Type B pancreatic cell (in vitro differentiated cells): ENCODE measurements around the gene PMM2. TPM values are rescaled to one million over a fixed set of nuclear protein-coding genes. Genes with fewer than 3 reads are reported as not detected.
"Not testable (repeated sequence)": the region's sequence is repeated elsewhere in the genome, so short reads cannot be mapped to it uniquely, and the experiment has no call there.

Source experiments
- DNase-seq: peaks from one replicate; pipeline ENCODE4 v3.0.0; 2021; ENCODE audit warnings: mixed read lengths; ENCODE audit not compliant: unreplicated experiment; ENCODE audit errors: extremely low spot score
- H3K27ac Mint-ChIP-seq: 2 replicates; pipeline ENCODE4 v1.8.0; 2021; ENCODE audit warnings: mild to moderate bottlenecking, mixed read lengths
- H3K27me3 Mint-ChIP-seq: 2 replicates; pipeline ENCODE4 v1.8.0; 2021; ENCODE audit warnings: mixed read lengths
- H3K36me3 Mint-ChIP-seq: 2 replicates; pipeline ENCODE4 v1.8.0; 2021; ENCODE audit warnings: mixed read lengths
- H3K4me1 Mint-ChIP-seq: one replicate; pipeline ENCODE4 v1.8.0; 2021; ENCODE audit warnings: mixed read lengths; ENCODE audit not compliant: unreplicated experiment
- H3K4me3 Mint-ChIP-seq: 2 replicates; pipeline ENCODE4 v1.8.0; 2021; ENCODE audit warnings: mild to moderate bottlenecking, mixed read lengths
- H3K9me3 Mint-ChIP-seq: 2 replicates; pipeline ENCODE4 v1.8.0; 2021; ENCODE audit warnings: mixed read lengths
- CTCF ChIP-seq: fragments of 200-600 bp; sonication (generic); conservative IDR thresholded peaks from 2 replicates; pipeline ENCODE4 v1.5.0; 2021; ENCODE audit warnings: antibody characterized with exemption, mild to moderate bottlenecking
- total RNA-seq: library from RNA; stranded (reverse); gene quantifications from 2 replicates; pipeline ENCODE4 v1.2.1, GENCODE V29; 2021; ENCODE audit warnings: low replicate concordance

Gene PMM2
- total RNA-seq, 1 donor from 2014 or later, result 35.5 TPM

- H3K9me3 Mint-ChIP-seq, result no peaks in the 10 kb centered on the region
- peak overlapping the region; percentile 98 for H3K4me3 Mint-ChIP-seq
- DNase-seq, result no peak
- H3K27me3 Mint-ChIP-seq, result no peaks in the 10 kb centered on the region
- TF ChIP-seq CTCF, result peak; percentile 23
- H3K27ac Mint-ChIP-seq, result peak overlapping the region; percentile 87
- peaks cover 32% of the 10 kb centered on the region for H3K4me1 Mint-ChIP-seq
- H3K36me3 Mint-ChIP-seq, result no peaks in the 10 kb centered on the region
Measured at GRCh38 chr16:8796469-8797363, 923 bp upstream of the PMM2 start.

GRCh38 chr16:8798174-8798527 lies 512 bp downstream of the PMM2 start:
- H3K4me3 Mint-ChIP-seq, result peak overlapping the region; percentile 98
- no peaks in the 10 kb centered on the region for H3K9me3 Mint-ChIP-seq
- peaks cover 4% of the 10 kb centered on the region for H3K36me3 Mint-ChIP-seq
- H3K27me3 Mint-ChIP-seq, result no peaks in the 10 kb centered on the region
- H3K27ac Mint-ChIP-seq, result peak overlapping the region; percentile 87
- peaks cover 23% of the 10 kb centered on the region for H3K4me1 Mint-ChIP-seq
- no peak for TF ChIP-seq CTCF
- DNase-seq, result no peak

- TF ChIP-seq CTCF, result no peak
- peaks cover 6% of the 10 kb centered on the region for H3K36me3 Mint-ChIP-seq
- H3K4me3 Mint-ChIP-seq, result peak overlapping the region; percentile 98
- H3K27me3 Mint-ChIP-seq, result no peaks in the 10 kb centered on the region
- H3K9me3 Mint-ChIP-seq, result no peaks in the 10 kb centered on the region
- no peak for DNase-seq
- H3K4me1 Mint-ChIP-seq, result peaks cover 23% of the 10 kb centered on the region
- peak overlapping the region; percentile 87 for H3K27ac Mint-ChIP-seq
Measured at GRCh38 chr16:8798535-8799157, 1.0 kb downstream of the PMM2 start.

GRCh38 chr16:8801701-8802100 lies 4.1 kb downstream of the PMM2 start:
- TF ChIP-seq CTCF, result no peak
- no peak overlapping the region for H3K4me3 Mint-ChIP-seq
- H3K27me3 Mint-ChIP-seq, result no peaks in the 10 kb centered on the region
- H3K4me1 Mint-ChIP-seq, result peaks cover 17% of the 10 kb centered on the region
- peak overlapping the region; percentile 10 for H3K27ac Mint-ChIP-seq
- no peak for DNase-seq
- H3K36me3 Mint-ChIP-seq, result peaks cover 13% of the 10 kb centered on the region
- no peaks in the 10 kb centered on the region for H3K9me3 Mint-ChIP-seq

GRCh38 chr16:8803733-8804132 lies 6.1 kb downstream of the PMM2 start:
- not testable (repeated sequence) for H3K27me3 Mint-ChIP-seq, H3K4me3 Mint-ChIP-seq, H3K27ac Mint-ChIP-seq, H3K4me1 Mint-ChIP-seq, H3K9me3 Mint-ChIP-seq, DNase-seq
- H3K36me3 Mint-ChIP-seq, result peaks cover 13% of the 10 kb centered on the region

- Mint-ChIP-seq H3K27ac (no peak overlapping the region), H3K4me3 (no peak overlapping the region), H3K9me3 (no peaks in the 10 kb centered on the region), H3K4me1 (peaks cover under 1% of the 10 kb centered on the region), H3K36me3 (peaks cover 17% of the 10 kb centered on the region), H3K27me3 (no peaks in the 10 kb centered on the region)
- no peak for TF ChIP-seq CTCF
- DNase-seq, result no peak
Measured at GRCh38 chr16:8804313-8804712, 6.7 kb downstream of the PMM2 start.
